HL-60 (cell line): Measurements from ENCODE around the gene ATP6V1B1.

Source experiments
- DNase-seq, 2 experiments: peaks; one replicate each; pipeline ENCODE4 v3.0.0-alpha.2; 2010 to 2020; ENCODE audit warnings: low read depth in 1 of 2, low spot score in 1 of 2
- H3K27ac ChIP-seq: fragments of 250-450 bp; sonication (Bioruptor Pico); replicated peaks from 2 replicates; pipeline ENCODE4 v1.5.1; 2020; ENCODE audit warnings: mild to moderate bottlenecking, moderate library complexity
- H3K27me3 ChIP-seq: fragments of 250-450 bp; sonication (Bioruptor Pico); 2 replicates; pipeline ENCODE4 v1.5.1; 2021; ENCODE audit warnings: mild to moderate bottlenecking, moderate library complexity; ENCODE audit not compliant: insufficient read depth, poor library complexity, severe bottlenecking
- H3K4me3 ChIP-seq: replicated peaks from 2 replicates; pipeline ENCODE4 v1.5.1; 2011; ENCODE audit warnings: mild to moderate bottlenecking, control low read depth, low read length; ENCODE audit not compliant: insufficient read depth
- GABPA ChIP-seq: IDR thresholded peaks from 2 replicates; pipeline ENCODE4 v1.6.1; 2012; ENCODE audit warnings: low read depth
- POLR2AphosphoS5 ChIP-seq: IDR thresholded peaks from 2 replicates; pipeline ENCODE4 v1.6.1; 2012; ENCODE audit warnings: low read depth
- SPI1 ChIP-seq: IDR thresholded peaks from 2 replicates; pipeline ENCODE4 v1.6.1; 2012; ENCODE audit warnings: low read depth, mild to moderate bottlenecking, borderline replicate concordance
- TF ChIP-seq, protein P1 (sequence below): IDR thresholded peaks from 2 replicates; pipeline ENCODE4 v1.6.1; 2012; ENCODE audit warnings: low read depth; ENCODE audit not compliant: insufficient replicate concordance
- TF ChIP-seq, protein P2 (sequence below): IDR thresholded peaks from one replicate; pipeline ENCODE4 v1.5.1; 2011; ENCODE audit warnings: low read length, control low read depth, inconsistent platforms; ENCODE audit not compliant: insufficient read depth

Gene ATP6V1B1

DNA sequence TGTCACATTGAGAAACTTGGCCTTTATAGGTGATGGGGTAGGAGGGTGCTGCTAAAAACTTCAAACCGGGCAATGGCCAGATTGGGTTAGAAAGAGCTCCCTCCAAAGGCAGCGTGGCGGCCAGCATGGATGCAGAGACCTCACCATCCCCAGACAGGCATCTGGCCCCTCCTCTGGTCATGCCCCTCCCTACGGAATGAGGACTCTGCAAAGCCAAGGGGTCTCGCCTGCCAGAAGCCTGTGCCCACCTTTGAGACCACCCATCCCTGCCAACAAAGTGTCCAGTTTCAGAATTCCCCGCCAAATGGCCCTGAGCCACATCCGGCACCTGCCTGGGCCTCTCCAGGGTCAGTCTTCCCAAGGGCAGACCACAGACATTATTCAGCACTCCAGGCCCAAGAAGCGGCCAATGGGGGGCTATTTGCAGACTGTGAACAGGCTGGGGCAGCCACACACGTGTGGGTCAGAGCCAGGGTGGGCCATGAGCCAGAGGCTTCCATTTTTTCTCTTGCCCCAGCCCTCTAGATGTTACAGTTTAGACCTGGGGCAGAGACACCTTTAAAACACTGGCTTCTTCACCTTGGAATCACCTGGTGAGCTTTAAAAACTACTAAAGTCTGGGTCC is 4.2 kb upstream of the ATP6V1B1 start:
- DNase-seq = no peak
- TF ChIP-seq, protein P1, sequence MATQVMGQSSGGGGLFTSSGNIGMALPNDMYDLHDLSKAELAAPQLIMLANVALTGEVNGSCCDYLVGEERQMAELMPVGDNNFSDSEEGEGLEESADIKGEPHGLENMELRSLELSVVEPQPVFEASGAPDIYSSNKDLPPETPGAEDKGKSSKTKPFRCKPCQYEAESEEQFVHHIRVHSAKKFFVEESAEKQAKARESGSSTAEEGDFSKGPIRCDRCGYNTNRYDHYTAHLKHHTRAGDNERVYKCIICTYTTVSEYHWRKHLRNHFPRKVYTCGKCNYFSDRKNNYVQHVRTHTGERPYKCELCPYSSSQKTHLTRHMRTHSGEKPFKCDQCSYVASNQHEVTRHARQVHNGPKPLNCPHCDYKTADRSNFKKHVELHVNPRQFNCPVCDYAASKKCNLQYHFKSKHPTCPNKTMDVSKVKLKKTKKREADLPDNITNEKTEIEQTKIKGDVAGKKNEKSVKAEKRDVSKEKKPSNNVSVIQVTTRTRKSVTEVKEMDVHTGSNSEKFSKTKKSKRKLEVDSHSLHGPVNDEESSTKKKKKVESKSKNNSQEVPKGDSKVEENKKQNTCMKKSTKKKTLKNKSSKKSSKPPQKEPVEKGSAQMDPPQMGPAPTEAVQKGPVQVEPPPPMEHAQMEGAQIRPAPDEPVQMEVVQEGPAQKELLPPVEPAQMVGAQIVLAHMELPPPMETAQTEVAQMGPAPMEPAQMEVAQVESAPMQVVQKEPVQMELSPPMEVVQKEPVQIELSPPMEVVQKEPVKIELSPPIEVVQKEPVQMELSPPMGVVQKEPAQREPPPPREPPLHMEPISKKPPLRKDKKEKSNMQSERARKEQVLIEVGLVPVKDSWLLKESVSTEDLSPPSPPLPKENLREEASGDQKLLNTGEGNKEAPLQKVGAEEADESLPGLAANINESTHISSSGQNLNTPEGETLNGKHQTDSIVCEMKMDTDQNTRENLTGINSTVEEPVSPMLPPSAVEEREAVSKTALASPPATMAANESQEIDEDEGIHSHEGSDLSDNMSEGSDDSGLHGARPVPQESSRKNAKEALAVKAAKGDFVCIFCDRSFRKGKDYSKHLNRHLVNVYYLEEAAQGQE = no peak
- no peak for TF ChIP-seq SPI1
- no peak for TF ChIP-seq GABPA
- no peak for TF ChIP-seq POLR2AphosphoS5
- TF ChIP-seq, protein P2, sequence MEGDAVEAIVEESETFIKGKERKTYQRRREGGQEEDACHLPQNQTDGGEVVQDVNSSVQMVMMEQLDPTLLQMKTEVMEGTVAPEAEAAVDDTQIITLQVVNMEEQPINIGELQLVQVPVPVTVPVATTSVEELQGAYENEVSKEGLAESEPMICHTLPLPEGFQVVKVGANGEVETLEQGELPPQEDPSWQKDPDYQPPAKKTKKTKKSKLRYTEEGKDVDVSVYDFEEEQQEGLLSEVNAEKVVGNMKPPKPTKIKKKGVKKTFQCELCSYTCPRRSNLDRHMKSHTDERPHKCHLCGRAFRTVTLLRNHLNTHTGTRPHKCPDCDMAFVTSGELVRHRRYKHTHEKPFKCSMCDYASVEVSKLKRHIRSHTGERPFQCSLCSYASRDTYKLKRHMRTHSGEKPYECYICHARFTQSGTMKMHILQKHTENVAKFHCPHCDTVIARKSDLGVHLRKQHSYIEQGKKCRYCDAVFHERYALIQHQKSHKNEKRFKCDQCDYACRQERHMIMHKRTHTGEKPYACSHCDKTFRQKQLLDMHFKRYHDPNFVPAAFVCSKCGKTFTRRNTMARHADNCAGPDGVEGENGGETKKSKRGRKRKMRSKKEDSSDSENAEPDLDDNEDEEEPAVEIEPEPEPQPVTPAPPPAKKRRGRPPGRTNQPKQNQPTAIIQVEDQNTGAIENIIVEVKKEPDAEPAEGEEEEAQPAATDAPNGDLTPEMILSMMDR = no peak
- Histone ChIP-seq H3K4me3 (no peak overlapping the region), H3K27ac (no peak overlapping the region), H3K27me3 (peaks cover 5% of the 10 kb centered on the region)

DNA sequence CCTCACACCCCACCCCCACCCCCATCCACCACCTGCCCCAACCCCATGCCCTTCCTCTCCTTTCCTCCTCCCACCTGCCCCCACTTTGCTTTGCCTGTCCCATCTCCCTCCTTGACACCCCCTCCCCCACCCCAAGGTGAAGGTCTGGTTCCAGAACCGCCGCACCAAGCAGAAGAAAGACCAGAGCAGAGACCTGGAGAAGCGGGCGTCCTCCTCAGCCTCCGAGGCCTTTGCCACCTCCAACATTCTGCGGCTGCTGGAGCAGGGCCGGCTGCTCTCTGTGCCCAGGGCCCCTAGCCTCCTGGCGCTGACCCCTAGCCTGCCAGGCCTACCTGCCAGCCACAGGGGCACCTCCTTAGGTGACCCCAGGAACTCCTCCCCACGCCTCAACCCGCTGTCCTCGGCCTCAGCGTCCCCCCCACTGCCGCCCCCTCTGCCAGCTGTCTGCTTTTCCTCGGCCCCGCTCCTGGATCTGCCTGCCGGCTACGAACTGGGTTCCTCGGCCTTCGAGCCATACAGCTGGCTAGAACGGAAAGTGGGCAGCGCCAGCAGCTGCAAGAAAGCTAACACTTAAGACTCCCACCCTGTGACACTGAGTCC is 3.0 kb upstream of the ATP6V1B1 start:
- TF ChIP-seq, protein P2 = no peak
- TF ChIP-seq, protein P1 = no peak
- no peak for TF ChIP-seq GABPA
- no peak for TF ChIP-seq SPI1
- no peak for TF ChIP-seq POLR2AphosphoS5
- Histone ChIP-seq H3K27me3 (no peaks in the 10 kb centered on the region), H3K4me3 (no peak overlapping the region), H3K27ac (no peak overlapping the region)
- DNase-seq = no peak

DNA sequence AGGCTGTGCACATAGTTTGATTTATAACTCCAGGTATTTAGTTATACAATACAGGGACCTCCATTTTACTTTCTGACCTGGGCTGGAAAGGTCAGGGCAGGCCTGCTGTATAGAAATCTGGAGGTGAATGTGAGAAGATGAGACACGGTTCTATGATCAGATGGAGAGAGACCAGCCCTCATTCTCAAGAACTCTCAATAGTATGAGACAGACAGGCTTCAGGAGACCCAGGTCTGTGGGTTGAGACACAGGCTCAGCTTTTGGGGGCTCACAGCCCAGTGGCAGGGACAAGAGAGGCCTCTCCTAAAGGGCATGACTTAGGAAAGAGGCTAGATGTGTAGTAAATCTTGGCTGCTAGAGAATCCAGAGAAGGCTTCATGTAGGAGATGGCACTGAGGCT is 719 bp upstream of the ATP6V1B1 start:
- H3K4me3 ChIP-seq = no peak overlapping the region
- H3K27ac ChIP-seq = no peak overlapping the region
- TF ChIP-seq, protein P1 = no peak
- TF ChIP-seq POLR2AphosphoS5 (no peak), GABPA (no peak), SPI1 (no peak)
- TF ChIP-seq, protein P2 = no peak
- DNase-seq = no peak
- no peaks in the 10 kb centered on the region for H3K27me3 ChIP-seq
